GM12878 (cell line): ENCODE measurements around the gene CARS2. TPM values are rescaled to one million over a fixed set of nuclear protein-coding genes. Genes with fewer than 3 reads are reported as not detected.

Experiments used
- ATAC-seq: fragments of 200-7000 bp; cut with Tn5 transposase; 3 replicates; pipeline ENCODE4 v1.9.1; 2020; ENCODE audit warnings: mild to moderate bottlenecking, moderate library complexity
- BruUV-seq: library from RNA; stranded (reverse); fragments of 400-500 nt; replicated peaks from 2 replicates; lab custom pipeline; 2021; lab: Mats Ljungman, UMichigan
- CTCF ChIA-PET: fragments of 300-600 bp; sonication (Branson Sonifier 250); formaldehyde crosslinking; extraction: SDS; loops from one replicate; lab custom pipeline; 2021; ENCODE audit warnings: inconsistent platforms; lab: Yijun Ruan, JAX
- POLR2A ChIA-PET: fragments of 350-600 bp; formaldehyde crosslinking; extraction: SDS; loops from one replicate; lab custom pipeline; 2021; ENCODE audit warnings: inconsistent platforms; lab: Charles Lee
- RAD21 ChIA-PET: fragments of 300-600 bp; sonication (Branson Sonifier 250); formaldehyde crosslinking; loops from one replicate; lab custom pipeline; 2023; ENCODE audit warnings: antibody characterized with exemption; ENCODE audit not compliant: unreplicated experiment; lab: Charles Lee
- SMC1A ChIA-PET: fragments of 300-600 bp; sonication (Branson Sonifier 250); formaldehyde crosslinking; loops from one replicate; lab custom pipeline; 2023; ENCODE audit not compliant: unreplicated experiment, uncharacterized antibody; lab: Charles Lee
- DNase-seq: peaks from one replicate; pipeline ENCODE4 v3.0.0-alpha.2; 2011; ENCODE audit warnings: low read depth, low spot score
- FAIRE-seq: peaks from 3 replicates; lab custom pipeline; 2011; peaks lifted over from hg19 to GRCh38; lab: Jason Lieb, UNC
- H2AFZ ChIP-seq: 2 replicates; pipeline ENCODE4 v1.6.0; 2011; ENCODE audit warnings: low read depth, low read length, control low read depth; ENCODE audit not compliant: control insufficient read depth
- H3K27ac ChIP-seq: 2 replicates; pipeline ENCODE4 v1.5.1; 2011; ENCODE audit warnings: control low read depth; ENCODE audit not compliant: control insufficient read depth, insufficient read depth
- H3K27me3 ChIP-seq, 2 experiments: replicated peaks in 1 of 2; 2 replicates each; pipeline versions ENCODE4 v1.6.0 to v1.6.1; 2011; ENCODE audit warnings: low read length in 1 of 2; ENCODE audit not compliant: control insufficient read depth in 2 of 2, insufficient read depth in 2 of 2
- H3K36me3 ChIP-seq, 2 experiments: 2 replicates each; pipeline ENCODE4 v1.5.1; 2011; ENCODE audit warnings: low read length in 1 of 2; ENCODE audit not compliant: control insufficient read depth in 2 of 2, insufficient read depth in 2 of 2
- H3K4me1 ChIP-seq: 2 replicates; pipeline ENCODE4 v1.6.1; 2011; ENCODE audit warnings: mild to moderate bottlenecking, low read length, moderate library complexity, mixed read lengths; ENCODE audit not compliant: control insufficient read depth, insufficient read depth
- H3K4me2 ChIP-seq: 2 replicates; pipeline ENCODE4 v1.6.0; 2011; ENCODE audit warnings: control low read depth; ENCODE audit not compliant: control insufficient read depth, insufficient read depth
- H3K4me3 ChIP-seq: fragments of 200-600 bp; sonication (generic); 2 replicates; pipeline ENCODE4 v1.5.1; 2016
- H3K79me2 ChIP-seq: 2 replicates; pipeline ENCODE4 v1.6.0; 2011; ENCODE audit warnings: low read length; ENCODE audit not compliant: control insufficient read depth, insufficient read depth
- H3K9ac ChIP-seq: 2 replicates; pipeline ENCODE4 v1.8.0; 2011; ENCODE audit warnings: low read length, control low read depth, mixed read lengths; ENCODE audit not compliant: control insufficient read depth, insufficient read depth
- H3K9me3 ChIP-seq: replicated peaks from 3 replicates; pipeline ENCODE4 v1.5.1; 2011; ENCODE audit warnings: mild to moderate bottlenecking, low read length; ENCODE audit not compliant: control insufficient read depth, insufficient read depth
- H4K20me1 ChIP-seq: 2 replicates; pipeline ENCODE4 v1.6.0; 2011; ENCODE audit not compliant: control insufficient read depth, insufficient read depth
- BACH1 ChIP-seq: fragments of 450-650 bp; IDR thresholded peaks from 2 replicates; pipeline ENCODE4 v1.6.1; 2017; ENCODE audit warnings: mild to moderate bottlenecking, borderline replicate concordance
- CBFB ChIP-seq: IDR thresholded peaks from 2 replicates; pipeline ENCODE4 v1.6.1; 2016; ENCODE audit warnings: antibody characterized with exemption, low read depth
- CHD2 ChIP-seq: IDR thresholded peaks from 2 replicates; pipeline ENCODE4 v1.6.1; 2011; ENCODE audit warnings: low read depth, low read length, improper control_type of control experiment, borderline replicate concordance
- E4F1 ChIP-seq: fragments of 450-650 bp; IDR thresholded peaks from 2 replicates; pipeline ENCODE4 v1.6.1; 2018; ENCODE audit warnings: borderline replicate concordance, mild to moderate bottlenecking; ENCODE audit not compliant: partially characterized antibody
- MEF2A ChIP-seq: IDR thresholded peaks from 2 replicates; pipeline ENCODE4 v1.6.1; 2011; ENCODE audit warnings: low read depth, mild to moderate bottlenecking, low read length, moderate library complexity; ENCODE audit not compliant: insufficient read depth
- NR2C1 ChIP-seq: fragments of 450-650 bp; IDR thresholded peaks from 2 replicates; pipeline ENCODE4 v1.6.1; 2017; ENCODE audit warnings: antibody characterized with exemption, mild to moderate bottlenecking, moderate library complexity
- PAX5 ChIP-seq: IDR thresholded peaks from 2 replicates; pipeline ENCODE4 v1.6.1; 2011; ENCODE audit warnings: low read depth, low read length, borderline replicate concordance
- SMARCA5 ChIP-seq: fragments of 450-650 bp; IDR thresholded peaks from 2 replicates; pipeline ENCODE4 v1.6.1; 2017; ENCODE audit warnings: mild to moderate bottlenecking
- STAT3 ChIP-seq: IDR thresholded peaks from 2 replicates; pipeline ENCODE4 v1.6.1; 2011; ENCODE audit warnings: low read depth, low read length, improper control_type of control experiment
- SUPT20H ChIP-seq: IDR thresholded peaks from 2 replicates; pipeline ENCODE4 v1.6.1; 2011; ENCODE audit warnings: low read depth, mild to moderate bottlenecking, low read length, moderate library complexity, borderline replicate concordance; ENCODE audit not compliant: control insufficient read depth
- SUZ12 ChIP-seq: fragments of 200-600 bp; sonication (generic); IDR thresholded peaks from one replicate; pipeline ENCODE4 v1.6.1; 2018; ENCODE audit warnings: antibody characterized with exemption, mild to moderate bottlenecking; ENCODE audit not compliant: unreplicated experiment
- TBL1XR1 ChIP-seq: IDR thresholded peaks from 2 replicates; pipeline ENCODE4 v1.6.1; 2012; ENCODE audit warnings: low read depth, low read length, improper control_type of control experiment
- TCF3 ChIP-seq: IDR thresholded peaks from 2 replicates; pipeline ENCODE4 v1.6.1; 2012; ENCODE audit warnings: low read depth, mild to moderate bottlenecking, low read length, borderline replicate concordance; ENCODE audit not compliant: insufficient read depth
- YY1 ChIP-seq: IDR thresholded peaks from 2 replicates; pipeline ENCODE4 v1.6.1; 2011; ENCODE audit warnings: low read depth, mild to moderate bottlenecking, low read length
- WGBS: methylation state at CpG from one replicate; pipeline ENCODE4 v1.1.6; 2016; ENCODE audit warnings: low lambda C conversion rate; ENCODE audit not compliant: insufficient replicate concordance, insufficient coverage; ENCODE audit errors: missing lambda C conversion rate; 5-methylcytosine and 5-hydroxymethylcytosine counted together
- in situ Hi-C: fragments of 300-500 bp; cut with MboI; formaldehyde crosslinking; loops from 9 replicates; pipeline ENCODE4 v1.14.3; 2018; ENCODE audit warnings: mixed read lengths
- intact Hi-C: fragments of 100-400 bp; cut with micrococcal nuclease; formaldehyde crosslinking; loops from one replicate; pipeline ENCODE4 v1.14.2; 2022; ENCODE audit not compliant: unreplicated experiment
- polyA plus RNA-seq, 11 experiments: library from polyadenylated mRNA; depleted of rRNA in 4 of 11; unstranded in 6 of 11; stranded (reverse) in 5 of 11; fragments of >200 nt; fragmentation: Nextera tagmentation in 4 of 11; fragmentation: Illumina TruSeq in 1 of 11; extraction: Ambion mirVana in 4 of 11; extraction: Trizol in 1 of 11; gene quantifications; 1 replicate in 1 of 11; 2 replicates in 10 of 11; pipeline versions ENCODE4 v1.2.1 to v1.2.3, GENCODE V29; 2011 to 2016; ENCODE audit warnings: inconsistent platforms in 2 of 11, missing spikeins in 2 of 11, low read depth in 1 of 11
- total RNA-seq, 4 experiments: library from RNA; depleted of rRNA in 3 of 4; stranded (reverse); fragments of >200 nt in 3 of 4; fragmentation: Illumina TruSeq in 1 of 4; extraction: Trizol in 1 of 4; gene quantifications; 2 replicates each; pipeline versions ENCODE4 v1.2.1 to v1.2.3, GENCODE V29; 2013 to 2021
- TF ChIP-seq, protein P1 (sequence below): IDR thresholded peaks from 2 replicates; pipeline ENCODE4 v1.6.1; 2011; ENCODE audit warnings: borderline replicate concordance, low read depth, mild to moderate bottlenecking, moderate library complexity, low read length; ENCODE audit not compliant: insufficient read depth, poor library complexity, severe bottlenecking
- TF ChIP-seq, protein P2 (sequence below): fragments of 450-650 bp; conservative IDR thresholded peaks from 2 replicates; pipeline ENCODE4 v1.6.1; 2017; ENCODE audit warnings: mild to moderate bottlenecking, moderate library complexity

CARS2 gene
- total and polyA plus RNA-seq, 10 of the 15 experiments (the other 5 are each of a cell fraction or from before 2014, with no cell fraction given), result 4.2 to 101 (median 61.5) TPM

DNA sequence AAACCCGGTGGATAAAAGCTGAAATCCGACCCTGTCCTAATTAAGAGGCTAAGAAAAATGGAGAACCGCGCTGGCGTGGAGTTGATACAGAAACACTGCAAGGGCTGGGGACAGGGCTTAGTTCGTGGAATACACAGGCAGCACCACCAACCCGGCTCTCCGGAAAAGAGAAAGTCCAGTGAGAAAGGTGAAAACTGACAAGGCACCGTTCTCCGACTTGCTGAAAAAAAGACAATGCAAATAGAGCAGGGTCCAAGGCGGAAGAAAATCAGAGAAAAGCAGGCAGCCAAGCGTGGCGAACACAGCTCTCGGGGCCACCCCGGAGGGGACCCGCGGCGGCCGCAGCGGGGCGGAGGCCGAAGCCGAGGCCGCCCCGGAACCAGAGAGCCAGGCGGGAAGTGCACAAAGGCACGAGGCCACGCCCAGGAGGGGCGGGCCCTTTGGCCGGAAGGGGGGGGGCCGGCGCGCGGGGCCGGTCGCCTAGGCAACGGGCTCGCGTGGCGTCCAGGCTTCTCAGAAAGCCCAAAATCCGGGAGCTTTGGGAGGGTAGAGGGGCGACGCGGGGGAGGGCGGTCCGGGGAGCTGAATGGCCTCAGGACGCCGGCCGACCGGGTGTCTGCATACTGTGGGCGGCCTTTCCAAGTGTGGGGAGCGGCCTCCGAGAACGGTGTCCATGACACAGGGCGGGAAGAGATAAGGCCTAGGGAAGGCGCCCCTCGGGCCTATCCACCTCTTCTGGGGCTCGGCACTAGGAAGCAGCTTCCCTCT is 6.3 kb upstream of the CARS2 start:
- WGBS, result under 1% methylated on average over 40 of the region's 58 CpGs
- H3K9me3 ChIP-seq, result no peaks in the 10 kb centered on the region
- RAD21 ChIA-PET, result interaction anchor here (0.9 to 2.3 kb wide), 10 partner anchors 10 to 268 kb away, joined by 3 to 17 read pairs (median 4); partner anchors contain the start of genes ANKRD10 and NAXD
- CTCF ChIA-PET, result interaction anchor here (0.6 to 1.7 kb wide), 5 partner anchors 96 to 257 kb away, joined by 3 to 5 read pairs (median 3); partner anchors contain the start of gene ANKRD10
- DNase-seq (peak; percentile 82), FAIRE-seq (peak; percentile 93), ATAC-seq (peak; percentile 62)
- H3K4me1 ChIP-seq, result peaks cover 8% of the 10 kb centered on the region
- H3K4me3 ChIP-seq, result peak overlapping the region; percentile 87
- in situ Hi-C loops (no loop called here), intact Hi-C loops (loop anchor here (2.0 to 10.0 kb wide), 5 partner anchors 120 to 587 kb away; partner anchors contain the start of gene ANKRD10)
- POLR2A ChIA-PET, result interaction anchor here (0.6 to 2.2 kb wide), 13 partner anchors 9 to 1928 kb away, joined by 3 to 16 read pairs (median 4); partner anchors contain the start of genes NAXD and RAB20
- no peaks in the 10 kb centered on the region for H3K36me3 ChIP-seq
- H2AFZ ChIP-seq, result peak overlapping the region; percentile 88
- H3K79me2 ChIP-seq, result peaks cover 28% of the 10 kb centered on the region
- peak overlapping the region; percentile 84 for H3K9ac ChIP-seq
- BruUV-seq, result no TSS peak
- peak overlapping the region; percentile 94 for H3K4me2 ChIP-seq
- no peaks in the 10 kb centered on the region; the same call in 1 of the 2 replicates for H4K20me1 ChIP-seq
- no peaks in the 10 kb centered on the region for H3K27me3 ChIP-seq
- SMC1A ChIA-PET, result interaction anchor here (0.6 to 1.8 kb wide), 13 partner anchors 9 to 549 kb away, joined by 3 to 6 read pairs (median 4); partner anchors contain the start of gene NAXD
- peak overlapping the region; percentile 87 for H3K27ac ChIP-seq
- TF ChIP-seq SMARCA5 (peak; percentile 25; the same call in 1 of the 2 replicates), STAT3 (no peak), CHD2 (peak; percentile 25; the same call in 1 of the 2 replicates), YY1 (0 out of 2 replicates have a peak, but pooled peaks have one; percentile 54), TCF3 (0 out of 2 replicates have a peak, but pooled peaks have one; percentile 15), SUPT20H (no peak), BACH1 (peak; percentile 31; the same call in 1 of the 2 replicates), MEF2A (no peak), SUZ12 (no peak), PAX5 (peak; percentile 100), NR2C1 (peak; percentile 86), TBL1XR1 (peak; percentile 84), CBFB (peak; percentile 72; the same call in 1 of the 2 replicates), E4F1 (no peak)
- TF ChIP-seq, protein P1, sequence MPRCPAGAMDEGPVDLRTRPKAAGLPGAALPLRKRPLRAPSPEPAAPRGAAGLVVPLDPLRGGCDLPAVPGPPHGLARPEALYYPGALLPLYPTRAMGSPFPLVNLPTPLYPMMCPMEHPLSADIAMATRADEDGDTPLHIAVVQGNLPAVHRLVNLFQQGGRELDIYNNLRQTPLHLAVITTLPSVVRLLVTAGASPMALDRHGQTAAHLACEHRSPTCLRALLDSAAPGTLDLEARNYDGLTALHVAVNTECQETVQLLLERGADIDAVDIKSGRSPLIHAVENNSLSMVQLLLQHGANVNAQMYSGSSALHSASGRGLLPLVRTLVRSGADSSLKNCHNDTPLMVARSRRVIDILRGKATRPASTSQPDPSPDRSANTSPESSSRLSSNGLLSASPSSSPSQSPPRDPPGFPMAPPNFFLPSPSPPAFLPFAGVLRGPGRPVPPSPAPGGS, result peak; percentile 56
- TF ChIP-seq, protein P2, sequence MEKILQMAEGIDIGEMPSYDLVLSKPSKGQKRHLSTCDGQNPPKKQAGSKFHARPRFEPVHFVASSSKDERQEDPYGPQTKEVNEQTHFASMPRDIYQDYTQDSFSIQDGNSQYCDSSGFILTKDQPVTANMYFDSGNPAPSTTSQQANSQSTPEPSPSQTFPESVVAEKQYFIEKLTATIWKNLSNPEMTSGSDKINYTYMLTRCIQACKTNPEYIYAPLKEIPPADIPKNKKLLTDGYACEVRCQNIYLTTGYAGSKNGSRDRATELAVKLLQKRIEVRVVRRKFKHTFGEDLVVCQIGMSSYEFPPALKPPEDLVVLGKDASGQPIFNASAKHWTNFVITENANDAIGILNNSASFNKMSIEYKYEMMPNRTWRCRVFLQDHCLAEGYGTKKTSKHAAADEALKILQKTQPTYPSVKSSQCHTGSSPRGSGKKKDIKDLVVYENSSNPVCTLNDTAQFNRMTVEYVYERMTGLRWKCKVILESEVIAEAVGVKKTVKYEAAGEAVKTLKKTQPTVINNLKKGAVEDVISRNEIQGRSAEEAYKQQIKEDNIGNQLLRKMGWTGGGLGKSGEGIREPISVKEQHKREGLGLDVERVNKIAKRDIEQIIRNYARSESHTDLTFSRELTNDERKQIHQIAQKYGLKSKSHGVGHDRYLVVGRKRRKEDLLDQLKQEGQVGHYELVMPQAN, result peak; percentile 97
